Testis (tissue), 2 donors: ENCODE data around the gene PROSER2.

ENCODE experiments used
- POLR2A ChIP-seq: fragments of 450-650 bp; IDR thresholded peaks from one replicate; pipeline ENCODE4 v1.6.1; 2017; ENCODE audit warnings: antibody characterized with exemption, mild to moderate bottlenecking, moderate library complexity
- TF ChIP-seq, protein P1 (sequence below), 3 experiments: fragments of 450-650 bp in 2 of 3; fragments of 200-600 bp in 1 of 3; sonication (generic) in 1 of 3; IDR thresholded peaks; one replicate each; pipeline ENCODE4 v1.5.1; 2016 to 2019; ENCODE audit warnings: antibody characterized with exemption in 3 of 3, mild to moderate bottlenecking in 2 of 3, moderate library complexity in 1 of 3

DNA sequence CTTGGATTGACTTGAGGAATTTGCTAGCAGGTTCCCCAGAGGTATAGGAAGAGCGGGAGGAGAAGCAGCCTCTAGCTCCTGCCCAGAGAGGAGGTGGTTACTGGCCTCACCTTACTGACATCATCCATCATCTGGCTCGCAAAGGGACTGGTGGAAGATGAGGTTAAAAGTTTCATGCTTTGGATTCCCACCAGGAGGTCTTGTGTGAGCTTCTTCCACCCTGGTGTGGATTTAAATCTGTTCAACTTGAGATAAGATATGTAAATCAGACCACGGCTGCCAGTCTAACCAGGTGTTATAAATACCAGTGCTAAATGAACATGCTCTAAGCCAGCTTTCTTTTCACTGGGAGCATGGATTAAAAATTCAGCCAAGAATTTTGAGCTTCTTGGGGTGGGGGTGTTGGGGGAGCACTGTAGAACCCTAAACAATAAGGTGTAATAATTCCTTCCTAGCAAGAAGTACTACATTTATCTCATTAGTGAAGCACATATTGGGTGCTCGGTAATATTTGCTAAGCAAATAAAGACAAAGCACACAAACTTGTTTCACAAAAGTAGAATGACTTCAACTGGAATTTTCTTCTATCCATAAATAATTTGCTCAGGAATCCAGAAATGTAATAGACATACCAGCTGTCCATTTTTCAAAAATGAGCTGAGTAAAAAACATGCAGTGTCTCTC, 7.8 kb downstream of the PROSER2 start:
- TF ChIP-seq, protein P1, sequence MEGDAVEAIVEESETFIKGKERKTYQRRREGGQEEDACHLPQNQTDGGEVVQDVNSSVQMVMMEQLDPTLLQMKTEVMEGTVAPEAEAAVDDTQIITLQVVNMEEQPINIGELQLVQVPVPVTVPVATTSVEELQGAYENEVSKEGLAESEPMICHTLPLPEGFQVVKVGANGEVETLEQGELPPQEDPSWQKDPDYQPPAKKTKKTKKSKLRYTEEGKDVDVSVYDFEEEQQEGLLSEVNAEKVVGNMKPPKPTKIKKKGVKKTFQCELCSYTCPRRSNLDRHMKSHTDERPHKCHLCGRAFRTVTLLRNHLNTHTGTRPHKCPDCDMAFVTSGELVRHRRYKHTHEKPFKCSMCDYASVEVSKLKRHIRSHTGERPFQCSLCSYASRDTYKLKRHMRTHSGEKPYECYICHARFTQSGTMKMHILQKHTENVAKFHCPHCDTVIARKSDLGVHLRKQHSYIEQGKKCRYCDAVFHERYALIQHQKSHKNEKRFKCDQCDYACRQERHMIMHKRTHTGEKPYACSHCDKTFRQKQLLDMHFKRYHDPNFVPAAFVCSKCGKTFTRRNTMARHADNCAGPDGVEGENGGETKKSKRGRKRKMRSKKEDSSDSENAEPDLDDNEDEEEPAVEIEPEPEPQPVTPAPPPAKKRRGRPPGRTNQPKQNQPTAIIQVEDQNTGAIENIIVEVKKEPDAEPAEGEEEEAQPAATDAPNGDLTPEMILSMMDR (IDR thresholded peaks at IDR 0.05), result no peak
- TF ChIP-seq POLR2A, result no peak
